Skeletal muscle cell (primary cell): ENCODE data around the gene CEBPG.
A peak's percentile ranks its signal among the peaks of the same experiment; 100 is the strongest.

Experiments
- DNase-seq: peaks from one replicate; pipeline ENCODE4 v3.0.0-alpha.2; 2010; ENCODE audit warnings: low read depth
- H3K4me3 ChIP-seq: 2 replicates; pipeline ENCODE4 v1.5.1; 2011; ENCODE audit warnings: low read depth, mild to moderate bottlenecking, control low read depth, low read length, moderate library complexity

Gene CEBPG

GRCh38 chr19:33349319-33350289 lies 23.9 kb upstream of the CEBPG start:
- no peak for DNase-seq
- H3K4me3 ChIP-seq, result no peak overlapping the region

DNA sequence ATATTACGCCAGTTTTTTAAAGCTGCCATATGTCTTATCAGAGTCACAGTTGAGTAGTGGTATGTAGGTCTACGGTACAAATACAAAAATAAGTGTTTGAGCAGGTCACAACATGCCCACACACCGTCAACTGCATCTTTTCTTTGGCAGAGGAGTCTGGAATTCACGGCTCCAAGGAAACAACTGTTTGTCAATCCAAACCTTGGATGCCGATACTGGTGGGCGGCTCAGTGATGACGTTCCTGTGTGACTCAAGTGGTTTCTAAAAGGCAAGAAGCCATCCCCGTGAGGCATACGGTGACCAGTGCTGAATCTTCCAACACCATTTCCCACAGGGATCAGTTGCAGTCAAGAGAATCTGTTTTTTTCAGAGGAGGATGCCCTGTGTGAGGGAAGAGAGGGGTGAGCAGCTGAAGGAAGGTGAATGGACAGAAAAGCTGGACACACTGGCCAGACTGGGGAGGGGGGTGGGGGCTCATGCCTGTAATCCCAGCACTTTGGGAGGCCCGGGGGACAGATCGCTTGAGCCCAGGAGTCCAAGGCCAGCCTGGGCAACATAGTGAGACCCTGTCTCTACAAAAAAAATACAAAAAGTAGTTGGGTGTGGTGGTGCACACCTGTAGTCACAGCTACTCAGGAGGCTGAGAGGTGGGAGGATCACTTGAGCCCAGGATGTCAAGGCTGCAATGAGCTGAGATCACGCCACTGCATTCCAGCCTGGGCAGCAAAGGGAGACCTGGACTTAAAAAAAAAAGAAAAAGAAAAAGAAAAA lies 22.8 kb upstream of the CEBPG start:
- peak; percentile 67 for DNase-seq
- H3K4me3 ChIP-seq, result no peak overlapping the region

DNA sequence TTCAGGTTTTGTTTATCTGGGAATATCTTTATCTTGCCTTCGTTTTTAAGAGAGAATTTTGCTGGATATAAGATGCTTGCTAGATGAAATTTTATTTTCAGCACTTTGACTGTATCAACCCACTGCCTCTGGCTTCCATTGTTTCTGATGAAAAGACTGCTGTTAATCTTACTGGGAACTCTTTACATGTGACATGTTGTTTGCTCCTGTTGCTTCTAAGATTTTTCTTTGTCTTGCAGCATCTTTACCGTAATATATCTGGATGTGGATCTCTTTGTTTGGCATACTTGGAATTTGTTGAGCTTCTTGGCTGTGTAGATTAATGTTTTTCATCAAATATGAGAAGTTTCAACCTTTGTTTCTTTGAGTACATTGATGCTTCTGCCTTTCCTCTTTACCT lies 18.0 kb upstream of the CEBPG start:
- DNase-seq, result no peak
- no peak overlapping the region for H3K4me3 ChIP-seq

GRCh38 chr19:33357556-33357955 lies 16.0 kb upstream of the CEBPG start:
- no peak for DNase-seq
- H3K4me3 ChIP-seq, result no peak overlapping the region

DNA sequence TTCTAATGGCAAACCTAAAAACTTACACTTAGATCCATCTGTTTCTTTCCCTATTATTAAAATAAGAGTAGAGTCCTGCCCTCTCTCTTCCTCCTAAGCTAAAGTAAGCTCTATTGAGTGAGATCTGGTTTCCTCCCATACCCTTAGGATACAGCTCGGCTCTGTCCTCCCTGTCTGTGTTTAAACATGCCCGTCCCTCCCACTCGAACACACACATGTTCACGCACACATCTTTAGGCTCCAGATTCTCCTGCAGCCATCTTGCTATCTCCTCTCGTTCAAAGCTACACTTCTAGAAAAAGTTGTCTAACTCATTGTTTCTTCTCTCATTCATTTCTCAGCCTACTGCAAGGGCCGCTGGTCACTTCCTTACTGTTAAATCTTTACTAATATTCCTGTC lies 15.1 kb upstream of the CEBPG start:
- DNase-seq, result no peak
- H3K4me3 ChIP-seq, result no peak overlapping the region

DNA sequence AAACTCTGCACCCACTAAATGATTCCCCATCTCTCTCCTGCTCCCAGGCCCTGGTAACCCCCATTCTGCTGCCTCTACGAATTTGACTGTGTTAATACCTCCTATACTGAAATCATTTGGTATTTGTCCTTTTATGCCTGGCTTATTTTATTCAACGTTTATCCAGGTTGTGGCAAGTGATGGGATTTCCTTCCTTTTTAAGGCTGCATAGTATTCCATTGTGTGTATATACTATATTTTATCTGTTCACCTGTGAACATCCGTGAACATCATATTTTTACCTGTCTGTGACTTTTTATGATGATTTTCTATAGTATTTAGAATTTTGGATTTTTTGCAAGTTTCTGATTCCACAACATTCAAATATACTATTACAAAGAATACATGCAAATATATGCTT lies 13.9 kb upstream of the CEBPG start:
- no peak overlapping the region for H3K4me3 ChIP-seq
- no peak for DNase-seq

DNA sequence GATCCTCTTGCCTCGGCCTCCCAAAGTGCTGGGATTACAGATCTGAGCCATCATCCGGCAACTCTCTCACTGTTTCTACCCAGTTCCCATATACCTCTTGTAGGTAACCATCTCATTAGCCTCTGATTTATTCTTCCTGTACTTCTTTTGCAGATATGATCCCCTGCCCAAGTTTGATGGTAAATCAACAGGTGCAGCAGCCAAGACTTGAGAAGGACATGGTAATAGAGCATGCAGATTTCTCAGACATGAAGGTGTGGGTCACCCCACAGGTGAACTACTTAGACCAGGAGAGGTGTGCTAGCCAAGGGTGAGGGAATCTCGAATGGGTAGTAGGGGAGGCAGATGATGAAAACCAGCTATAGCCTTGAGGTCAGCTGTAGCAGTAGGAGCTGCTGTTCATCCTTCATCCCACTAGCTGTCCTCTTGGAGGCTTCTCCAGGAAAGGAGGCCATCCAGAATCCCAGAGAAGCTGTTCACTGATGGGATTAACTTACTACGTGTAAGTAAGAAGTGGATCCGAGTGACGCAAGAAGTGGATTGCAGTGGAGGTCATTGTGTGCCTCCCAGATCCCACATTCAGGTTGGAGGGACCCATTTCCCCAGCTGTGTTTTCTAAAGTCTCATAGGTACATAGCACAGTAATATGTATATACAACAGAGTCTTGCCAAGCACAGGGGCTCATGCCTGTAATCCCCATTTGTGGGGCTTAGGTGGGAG lies 10.8 kb upstream of the CEBPG start:
- H3K4me3 ChIP-seq, result no peak overlapping the region
- no peak for DNase-seq

GRCh38 chr19:33363476-33363875 lies 10.0 kb upstream of the CEBPG start:
- no peak for DNase-seq
- H3K4me3 ChIP-seq, result no peak overlapping the region

GRCh38 chr19:33365691-33366090 lies 7.8 kb upstream of the CEBPG start:
- H3K4me3 ChIP-seq, result no peak overlapping the region
- no peak for DNase-seq

DNA sequence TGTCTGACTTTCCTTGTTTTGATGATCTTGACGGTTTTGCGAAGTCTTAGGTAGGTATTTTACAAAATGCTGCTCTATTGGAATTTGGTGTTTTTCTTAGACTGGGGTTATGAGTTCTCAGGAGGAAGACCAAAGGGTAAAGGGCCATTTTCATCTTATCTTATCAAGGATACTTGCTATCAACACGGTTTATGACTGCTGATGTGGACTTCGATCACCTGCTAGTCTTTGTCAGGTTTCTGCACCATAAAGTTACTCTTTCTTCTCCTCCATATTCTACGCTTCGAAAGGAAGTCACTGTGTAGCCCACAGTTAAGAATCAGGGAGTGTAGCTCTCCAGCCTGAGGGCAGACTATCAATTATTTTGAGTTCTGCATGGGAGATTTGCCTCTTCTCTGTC lies 7.4 kb upstream of the CEBPG start:
- H3K4me3 ChIP-seq, result no peak overlapping the region
- no peak for DNase-seq

DNA sequence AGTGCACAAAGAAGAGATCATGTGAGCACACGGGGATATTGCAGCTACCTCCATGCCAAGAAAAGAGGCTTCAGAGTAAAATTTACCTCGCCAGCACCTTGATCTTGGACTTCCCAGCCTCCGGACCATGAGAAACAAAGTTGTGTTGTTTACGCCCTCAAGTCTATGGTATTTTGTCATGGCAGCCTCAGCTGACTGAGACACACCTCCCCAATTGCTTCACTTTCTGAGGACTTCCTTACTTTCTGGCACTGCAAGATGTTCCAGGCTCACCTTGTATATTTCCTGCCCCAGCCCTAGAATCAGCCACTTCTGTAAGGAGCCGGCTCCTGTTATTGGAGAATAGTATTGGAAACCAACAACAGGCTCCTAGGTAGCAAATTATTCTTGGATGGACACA lies 6.6 kb upstream of the CEBPG start:
- DNase-seq, result no peak

GRCh38 chr19:33368074-33368864 lies 5.2 kb upstream of the CEBPG start:
- no peak for DNase-seq
- no peak overlapping the region for H3K4me3 ChIP-seq

More for the DNA sequence above, 6.6 kb upstream of the CEBPG start:
- no peak overlapping the region for H3K4me3 ChIP-seq

- H3K4me3 ChIP-seq, result no peak overlapping the region
Observed at GRCh38 chr19:33370783-33371182, 2.7 kb upstream of the CEBPG start.

GRCh38 chr19:33374236-33374714 lies 766 bp downstream of the CEBPG start:
- no peak for DNase-seq
- peak overlapping the region; percentile 70 for H3K4me3 ChIP-seq

More at GRCh38 chr19:33370783-33371182, 2.7 kb upstream of the CEBPG start:
- no peak for DNase-seq

DNA sequence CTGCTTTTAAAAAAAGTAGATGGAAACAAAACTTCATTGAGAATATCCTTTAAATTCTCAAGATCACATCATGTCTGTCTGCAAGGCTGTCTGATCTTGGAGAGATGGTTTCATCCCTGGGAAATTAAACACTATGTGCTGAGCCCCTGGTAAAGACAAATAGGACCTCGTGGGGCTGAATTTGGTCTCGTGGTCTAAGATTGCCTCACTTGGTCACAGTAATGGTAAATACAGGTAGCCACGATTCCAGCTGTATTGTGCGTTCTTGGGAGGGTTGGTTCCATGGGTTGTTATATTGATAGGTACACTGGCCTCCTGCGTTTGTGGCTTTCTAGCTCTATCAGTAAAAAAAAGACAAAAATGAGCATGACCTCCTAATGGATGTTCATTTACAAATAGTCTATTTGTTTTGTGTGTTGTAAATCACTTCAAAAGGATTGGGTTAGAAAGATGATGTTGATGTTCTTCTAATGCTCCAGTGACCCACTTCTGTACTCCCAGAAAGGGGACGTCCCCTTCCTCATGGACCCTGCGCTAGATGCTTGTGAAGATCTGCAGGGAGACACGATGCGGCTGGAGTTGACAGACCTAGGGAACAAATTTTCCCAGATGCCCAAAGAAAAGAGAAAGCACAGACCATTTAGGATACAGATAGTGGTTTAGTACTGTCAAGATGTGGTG lies 1.8 kb downstream of the CEBPG start:
- DNase-seq, result no peak
- H3K4me3 ChIP-seq, result peak overlapping the region; percentile 70

- H3K4me3 ChIP-seq, result peak overlapping the region; percentile 70
- DNase-seq, result no peak
Observed at GRCh38 chr19:33375837-33376159, 2.3 kb downstream of the CEBPG start.

DNA sequence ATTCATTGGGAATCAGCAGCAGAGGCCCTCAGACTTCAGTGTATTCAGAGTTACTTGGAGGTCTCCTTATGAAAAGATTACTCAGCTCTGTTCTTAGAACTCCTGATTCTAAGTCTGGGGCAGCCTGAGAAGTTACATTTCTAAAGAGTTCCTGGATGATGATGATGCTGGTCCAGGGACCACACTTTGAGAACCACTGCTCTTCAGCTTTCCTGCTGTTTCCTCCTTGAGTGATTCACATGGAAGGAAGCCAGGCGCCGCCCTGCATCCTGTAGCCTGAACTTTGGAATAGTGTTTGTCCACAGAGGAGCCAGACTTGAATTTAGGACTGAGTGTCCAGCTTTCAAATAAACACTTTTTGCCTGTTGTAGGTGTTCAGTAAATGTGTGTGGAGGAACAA lies 2.9 kb downstream of the CEBPG start:
- peak; percentile 72 for DNase-seq

DNA sequence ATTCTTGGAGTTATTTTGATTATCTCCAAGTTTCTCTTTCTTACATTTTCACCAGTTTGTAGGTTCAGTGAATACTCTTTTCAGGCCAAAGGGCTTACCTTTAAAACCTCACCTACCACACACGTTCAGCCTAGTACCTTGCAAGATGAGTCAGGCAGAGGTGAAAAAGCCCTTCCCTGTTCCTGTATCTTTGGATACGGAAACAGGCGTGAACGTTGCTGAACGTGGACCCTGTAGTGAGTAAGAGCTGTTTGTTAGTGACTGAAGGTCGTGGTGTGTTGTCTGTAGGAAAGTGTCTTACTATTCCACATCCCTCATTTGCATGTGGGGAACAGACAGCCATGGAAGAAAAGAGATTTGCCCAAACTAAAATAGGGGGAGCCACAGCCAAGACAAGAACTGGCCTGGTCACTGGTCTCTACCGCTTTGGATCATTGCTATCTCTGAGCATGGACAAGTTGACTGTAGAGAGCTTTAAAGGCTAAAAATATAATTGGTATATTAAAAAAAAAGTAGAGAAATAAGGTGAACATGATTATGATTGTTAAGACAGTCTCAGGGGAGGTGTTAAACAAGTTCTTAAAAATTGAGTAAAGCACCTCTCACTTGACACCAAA lies 3.5 kb downstream of the CEBPG start:
- H3K4me3 ChIP-seq, result no peak overlapping the region
- no peak for DNase-seq

More for the DNA sequence above, 2.9 kb downstream of the CEBPG start:
- H3K4me3 ChIP-seq, result no peak overlapping the region
